Pancreas (tissue), 10 donors: ENCODE measurements around the gene FST. TPM values are rescaled to one million over a fixed set of nuclear protein-coding genes. Genes with fewer than 3 reads are reported as not detected.
A peak's percentile ranks its signal among the peaks of the same experiment; 100 is the strongest.

Experiments
- ATAC-seq, 4 donors: fragments of 200-7000 bp; cut with Tn5 transposase; one replicate each; pipeline versions ENCODE4 v1.8.0 to v1.9.1; 2020; ENCODE audit warnings: mild to moderate bottlenecking in 4 of 4, moderate library complexity in 4 of 4
- DNase-seq, 6 donors: peaks; one replicate each; pipeline ENCODE4 v3.0.0-alpha.2; 2020
- FAIRE-seq: peaks from 2 replicates; lab custom pipeline; 2012; peaks lifted over from hg19 to GRCh38; lab: Jason Lieb, UNC
- H3K27ac ChIP-seq, 4 donors: fragments of 200-600 bp; sonication (generic); 1 replicate in 3 of 4; 2 replicates in 1 of 4; pipeline versions ENCODE4 v1.5.0 to v1.8.0; 2020
- H3K27me3 ChIP-seq, 4 donors: fragments of 200-600 bp; one replicate each; pipeline ENCODE4 v1.8.0; 2021
- H3K36me3 ChIP-seq, 3 donors: fragments of 200-600 bp; sonication (generic) in 1 of 3; one replicate each; pipeline versions ENCODE4 v1.5.0 to v1.8.0; 2020 to 2021
- H3K4me1 ChIP-seq, 3 donors: fragments of 200-600 bp; one replicate each; pipeline ENCODE4 v1.8.0; 2021
- H3K4me3 ChIP-seq, 4 donors: fragments of 200-600 bp; sonication (generic) in 2 of 4; one replicate each; pipeline versions ENCODE4 v1.5.0 to v1.8.0; 2020 to 2021
- H3K9me3 ChIP-seq, 4 donors: fragments of 200-600 bp; one replicate each; pipeline ENCODE4 v1.8.0; 2021
- WGBS, 2 donors: extraction: QIAGEN DNeasy Blood & Tissue Kit; methylation state at CpG; one replicate each; pipeline ENCODE4 v1.1.7; 2013; 5-methylcytosine and 5-hydroxymethylcytosine counted together
- intact Hi-C, 3 donors: fragments of 100-400 bp; cut with DNase I; formaldehyde crosslinking; loops; one replicate each; pipeline versions ENCODE4 v1.11.1 to v1.14.2; 2022
- polyA plus RNA-seq, 2 donors: library from polyadenylated mRNA; stranded (reverse); fragments of 200-250 nt; gene quantifications; one replicate each; pipeline ENCODE4 v1.2.3, GENCODE V29; 2013
- total RNA-seq, 6 donors: library from RNA; stranded (reverse); fragmentation: NEBNext Ultra II Directional in 4 of 6; extraction: Animal tissue kit (Norgen Biotek cat#: 25700) in 4 of 6; gene quantifications; one replicate each; pipeline versions ENCODE4 v1.2.1 to v1.2.4, GENCODE V29; 2021 to 2023
- TF ChIP-seq, protein P1 (sequence below), 4 donors: fragments of 200-600 bp; sonication (generic) in 3 of 4; IDR thresholded peaks; one replicate each; pipeline versions ENCODE4 v1.5.0 to v1.8.0; 2021; ENCODE audit warnings: antibody characterized with exemption in 4 of 4
- donor health status: healthy with polysubstance abuse.
- donor health status: DM: no; HTN: no; CAD: no; lungs with moderate emphysema.
- donor health status: DM: no; HTN: no; CAD: no.
- donor health status: control.
- donor health status: control.
- donor health status: Bipolar disorder and iron deficiency.
- donor health status: DM: yes; HTN: yes; CAD: no.
- donor health status: DM: no; HTN: no; CAD: no.
- donor health status: DM: no; HTN: no; CAD: no.
- donor health status: DM: yes; HTN: yes; CAD: no.

Gene FST
- total and polyA plus RNA-seq, 8 donors: 0.45 to 1.8 (median 0.81) TPM; not detected in 1

GRCh38 chr5:53436480-53437191 lies 43.8 kb upstream of the FST start:
- no peak for FAIRE-seq
- ATAC-seq: no peak
- H3K27me3 ChIP-seq: no peaks in the 10 kb centered on the region

GRCh38 chr5:53438079-53438478 lies 42.4 kb upstream of the FST start:
- TF ChIP-seq, protein P1, sequence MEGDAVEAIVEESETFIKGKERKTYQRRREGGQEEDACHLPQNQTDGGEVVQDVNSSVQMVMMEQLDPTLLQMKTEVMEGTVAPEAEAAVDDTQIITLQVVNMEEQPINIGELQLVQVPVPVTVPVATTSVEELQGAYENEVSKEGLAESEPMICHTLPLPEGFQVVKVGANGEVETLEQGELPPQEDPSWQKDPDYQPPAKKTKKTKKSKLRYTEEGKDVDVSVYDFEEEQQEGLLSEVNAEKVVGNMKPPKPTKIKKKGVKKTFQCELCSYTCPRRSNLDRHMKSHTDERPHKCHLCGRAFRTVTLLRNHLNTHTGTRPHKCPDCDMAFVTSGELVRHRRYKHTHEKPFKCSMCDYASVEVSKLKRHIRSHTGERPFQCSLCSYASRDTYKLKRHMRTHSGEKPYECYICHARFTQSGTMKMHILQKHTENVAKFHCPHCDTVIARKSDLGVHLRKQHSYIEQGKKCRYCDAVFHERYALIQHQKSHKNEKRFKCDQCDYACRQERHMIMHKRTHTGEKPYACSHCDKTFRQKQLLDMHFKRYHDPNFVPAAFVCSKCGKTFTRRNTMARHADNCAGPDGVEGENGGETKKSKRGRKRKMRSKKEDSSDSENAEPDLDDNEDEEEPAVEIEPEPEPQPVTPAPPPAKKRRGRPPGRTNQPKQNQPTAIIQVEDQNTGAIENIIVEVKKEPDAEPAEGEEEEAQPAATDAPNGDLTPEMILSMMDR (IDR thresholded peaks at IDR 0.05): no peak
- FAIRE-seq (no peak), DNase-seq (peak in 1 of 6 donors; percentile 10), ATAC-seq (no peak)
- Histone ChIP-seq H3K4me3 (no peak overlapping the region), H3K9me3 (no peaks in the 10 kb centered on the region), H3K36me3 (no peaks in the 10 kb centered on the region), H3K27me3 (no peaks in the 10 kb centered on the region), H3K27ac (no peak overlapping the region), H3K4me1 (peaks cover 0 to 2% (median 0%) of the 10 kb centered on the region in 3 donors)
- intact Hi-C loops: no loop called here
- WGBS, 2 donors: 87 to 89% methylated on average over 13 of the region's 13 CpGs

More at GRCh38 chr5:53436480-53437191, 43.8 kb upstream of the FST start:
- H3K27ac ChIP-seq: no peak overlapping the region
- DNase-seq: no peak
- intact Hi-C loops: no loop called here
- TF ChIP-seq, protein P1 (IDR thresholded peaks at IDR 0.05): no peak
- WGBS, 2 donors: 73 to 81% methylated on average over 2 of the region's 2 CpGs
- no peaks in the 10 kb centered on the region for H3K36me3 ChIP-seq
- no peaks in the 10 kb centered on the region for H3K9me3 ChIP-seq
- H3K4me3 ChIP-seq: no peak overlapping the region
- H3K4me1 ChIP-seq: peaks cover 0 to 5% (median 0%) of the 10 kb centered on the region in 3 donors

GRCh38 chr5:53438486-53439472 lies 41.6 kb upstream of the FST start:
- H3K4me3 ChIP-seq: no peak overlapping the region
- H3K27ac ChIP-seq: no peak overlapping the region
- intact Hi-C loops: no loop called here
- no peaks in the 10 kb centered on the region for H3K9me3 ChIP-seq
- H3K4me1 ChIP-seq: no peaks in the 10 kb centered on the region
- TF ChIP-seq, protein P1 (IDR thresholded peaks at IDR 0.05): no peak
- ATAC-seq (no peak), FAIRE-seq (no peak), DNase-seq (no peak)
- no peaks in the 10 kb centered on the region for H3K36me3 ChIP-seq
- no peaks in the 10 kb centered on the region for H3K27me3 ChIP-seq
- WGBS, 2 donors: 61 to 63% methylated on average over 6 of the region's 6 CpGs

GRCh38 chr5:53442961-53443360 lies 37.5 kb upstream of the FST start:
- no peak for ATAC-seq
- no peaks in the 10 kb centered on the region for H3K36me3 ChIP-seq
- no peak for FAIRE-seq
- H3K27ac ChIP-seq: no peak overlapping the region
- no peaks in the 10 kb centered on the region for H3K4me1 ChIP-seq
- no peaks in the 10 kb centered on the region for H3K9me3 ChIP-seq
- no peak overlapping the region for H3K4me3 ChIP-seq
- no peaks in the 10 kb centered on the region for H3K27me3 ChIP-seq
- WGBS, 2 donors: 78 to 86% methylated on average over 1 of the region's 1 CpG
- intact Hi-C loops: no loop called here
- no peak for DNase-seq
- TF ChIP-seq, protein P1 (IDR thresholded peaks at IDR 0.05): no peak
